Large intestine (tissue), 3 donors: ENCODE measurements around the gene KAT7. TPM values are rescaled to one million over a fixed set of nuclear protein-coding genes. Genes with fewer than 3 reads are reported as not detected.

Experiments
- DNase-seq, 2 donors: peaks; one replicate each; pipeline versions ENCODE4 v3.0.0 to v3.0.0-alpha.2; 2013
- H3K27ac ChIP-seq: one replicate; pipeline ENCODE4 v1.5.1; 2013; ENCODE audit warnings: low read length
- H3K27me3 ChIP-seq: 2 replicates; pipeline ENCODE4 v1.6.1; 2013; ENCODE audit warnings: low read length; ENCODE audit not compliant: control insufficient read depth, insufficient read depth
- H3K36me3 ChIP-seq: 2 replicates; pipeline ENCODE4 v1.6.1; 2013; ENCODE audit warnings: low read length; ENCODE audit not compliant: control insufficient read depth, insufficient read depth
- H3K4me1 ChIP-seq: one replicate; pipeline ENCODE4 v1.6.1; 2013; ENCODE audit warnings: low read length; ENCODE audit not compliant: control insufficient read depth, insufficient read depth
- H3K4me3 ChIP-seq: one replicate; pipeline ENCODE4 v1.5.1; 2013; ENCODE audit warnings: low read length
- H3K9me3 ChIP-seq: one replicate; pipeline ENCODE4 v1.6.1; 2013; ENCODE audit warnings: mild to moderate bottlenecking, low read depth, low read length, moderate library complexity; ENCODE audit not compliant: control insufficient read depth
- WGBS: methylation state at CpG from one replicate; pipeline ENCODE4 v1.1.5; 2013; ENCODE audit warnings: low lambda C conversion rate; ENCODE audit not compliant: insufficient coverage; 5-methylcytosine and 5-hydroxymethylcytosine counted together
- polyA plus RNA-seq: library from polyadenylated mRNA; unstranded; fragments of 120-200 nt; gene quantifications from one replicate; pipeline ENCODE4 v1.2.1, GENCODE V29; 2013

Gene KAT7
- polyA plus RNA-seq, 1 donor: 31.6 TPM

DNA sequence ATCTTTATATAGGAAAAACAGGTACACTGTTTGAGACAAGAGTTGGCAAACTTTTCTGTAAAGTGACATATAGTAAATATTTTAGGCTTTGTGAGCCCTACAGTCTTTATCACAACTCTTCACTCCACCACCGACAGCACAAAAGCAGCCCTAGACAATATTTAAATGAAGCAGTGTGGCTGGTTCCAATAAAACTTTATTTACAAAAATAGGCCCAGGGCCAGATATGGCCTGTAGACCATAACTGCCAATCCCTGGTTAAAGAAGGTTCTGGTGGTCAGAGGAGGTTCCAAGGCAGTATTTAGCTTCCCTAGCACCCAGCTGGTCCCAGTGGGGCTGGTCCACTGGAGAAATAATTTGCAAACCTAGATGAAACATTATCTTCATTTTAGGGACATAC, 28.2 kb upstream of the KAT7 start:
- Histone ChIP-seq H3K4me3 (no peak overlapping the region), H3K36me3 (no peaks in the 10 kb centered on the region), H3K9me3 (no peaks in the 10 kb centered on the region), H3K4me1 (peaks cover 10% of the 10 kb centered on the region), H3K27ac (no peak overlapping the region), H3K27me3 (no peaks in the 10 kb centered on the region)
- no peak for DNase-seq
- no CpG with 5 or more reads among the region's 1 CpG for WGBS

DNA sequence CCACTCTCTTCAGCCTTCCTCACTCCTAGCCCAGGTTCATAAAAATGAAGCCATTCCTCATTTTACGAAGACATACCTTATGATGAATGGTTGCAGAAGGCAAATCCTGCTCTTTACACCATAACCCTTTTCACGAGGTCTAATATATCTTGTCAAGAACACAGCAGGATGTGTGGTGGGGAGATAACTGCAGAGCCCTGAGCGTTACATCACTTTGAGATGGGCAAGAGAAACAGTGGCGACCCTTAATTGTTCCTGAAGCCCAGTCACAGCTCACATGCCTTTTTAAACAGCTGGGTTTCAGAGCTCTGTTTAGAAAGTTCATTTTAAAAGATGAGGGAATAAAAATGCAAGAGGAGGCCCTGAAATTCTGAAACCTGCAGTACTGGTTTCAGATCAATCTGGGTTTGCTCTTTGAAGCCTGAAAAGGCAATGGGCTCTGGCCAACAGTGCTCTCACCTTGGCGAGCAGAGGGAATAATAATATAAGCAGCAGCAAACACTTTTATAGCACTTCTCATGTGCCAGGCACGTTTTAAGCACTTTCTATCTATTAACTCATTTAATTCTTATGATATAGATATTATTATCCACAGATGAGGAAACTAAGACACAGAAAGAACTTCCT, 27.4 kb upstream of the KAT7 start:
- Histone ChIP-seq H3K27ac (no peak overlapping the region), H3K4me3 (no peak overlapping the region), H3K4me1 (peaks cover 10% of the 10 kb centered on the region), H3K9me3 (no peaks in the 10 kb centered on the region), H3K27me3 (no peaks in the 10 kb centered on the region), H3K36me3 (no peaks in the 10 kb centered on the region)
- DNase-seq: no peak
- no CpG with 5 or more reads among the region's 6 CpGs for WGBS

DNA sequence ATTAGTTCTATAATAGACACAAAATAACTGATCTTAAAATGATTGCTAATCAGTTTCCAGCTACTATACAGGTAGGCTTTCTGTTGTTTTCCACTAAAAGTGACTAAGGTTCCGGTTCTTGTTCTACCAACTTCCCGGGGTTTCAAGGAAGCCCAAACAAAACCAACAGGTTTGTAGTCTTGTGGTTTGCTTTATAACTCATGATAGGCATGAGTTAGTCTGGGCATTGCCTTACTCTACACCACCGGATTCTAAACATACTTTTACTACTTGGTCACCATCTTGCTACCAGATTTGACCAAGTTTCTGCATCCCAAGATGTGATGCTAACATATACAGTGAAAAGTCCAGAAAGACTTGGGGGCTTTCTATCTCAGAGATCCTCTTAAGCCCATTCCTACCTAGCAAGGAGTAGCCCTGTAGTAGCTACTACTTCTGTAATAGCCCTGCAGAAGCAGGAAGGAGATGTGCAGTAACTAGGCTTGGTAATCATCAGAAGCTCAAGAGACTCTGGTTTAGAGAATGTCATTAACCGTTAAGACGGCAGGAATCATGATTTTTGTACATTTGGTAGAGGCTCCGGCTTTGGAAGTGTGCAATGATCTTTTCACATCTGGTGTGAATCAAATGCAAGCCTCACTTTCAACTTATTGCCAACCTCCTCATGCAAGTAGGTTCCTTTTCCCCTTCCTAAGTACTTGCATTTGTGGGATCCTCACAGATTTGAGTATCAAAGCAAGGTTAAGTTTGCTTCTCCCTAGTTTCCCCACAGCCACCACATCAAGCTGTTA, 26.1 kb upstream of the KAT7 start:
- H3K36me3 ChIP-seq: no peaks in the 10 kb centered on the region
- H3K4me1 ChIP-seq: peaks cover 10% of the 10 kb centered on the region
- no peak for DNase-seq
- no peak overlapping the region for H3K27ac ChIP-seq
- H3K4me3 ChIP-seq: peak overlapping the region; percentile 77
- H3K27me3 ChIP-seq: peaks cover 5% of the 10 kb centered on the region
- H3K9me3 ChIP-seq: no peaks in the 10 kb centered on the region
- no CpG with 5 or more reads among the region's 6 CpGs for WGBS

DNA sequence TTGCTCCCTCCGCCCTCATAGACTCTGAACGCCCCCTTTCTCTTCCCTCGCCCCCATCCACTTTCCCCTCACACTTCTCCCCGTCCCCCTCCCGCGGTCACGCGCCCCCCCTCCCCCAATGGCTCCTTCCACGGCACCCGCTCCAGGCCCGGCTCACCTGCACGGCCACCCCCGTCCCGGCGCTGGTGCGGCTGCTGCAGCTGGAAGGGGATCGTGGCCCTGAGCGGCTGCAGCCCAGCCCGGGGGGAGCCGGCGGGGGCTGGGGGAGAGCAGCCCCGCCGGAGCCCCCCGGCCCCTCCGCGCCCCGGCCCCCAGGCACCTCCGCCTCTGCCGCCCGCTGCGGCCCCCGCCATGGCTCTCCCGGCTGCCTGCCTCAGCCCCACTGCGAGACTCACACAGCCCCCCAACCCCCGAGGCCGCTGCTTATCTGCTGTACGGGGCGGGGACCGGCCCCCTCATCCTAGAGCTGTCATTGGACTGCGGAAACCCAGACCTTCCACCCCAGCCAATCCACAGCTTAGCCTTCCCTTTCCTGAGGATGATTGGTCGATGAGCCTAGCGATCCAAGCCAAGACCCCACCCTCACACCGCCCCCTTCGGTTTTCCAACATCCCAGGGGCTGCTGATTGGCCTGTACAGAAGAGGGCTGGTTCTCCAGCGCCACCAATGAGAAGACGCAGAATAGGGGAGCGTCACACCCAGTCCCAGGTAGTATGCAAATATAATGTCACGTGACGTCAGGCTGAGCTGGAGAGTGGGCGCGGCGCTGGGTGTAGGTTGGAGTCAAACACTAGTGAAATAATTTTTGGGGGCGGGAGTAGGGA, 24.5 kb upstream of the KAT7 start, which contains the start of gene FAM117A:
TSS of gene FAM117A (minus strand) at position 397 of the 824 bp plus-strand sequence. CDS start at position 353, 44 bp downstream.
- Histone ChIP-seq H3K4me1 (peaks cover 10% of the 10 kb centered on the region), H3K4me3 (peak within 1 kb of the TSS; percentile 77), H3K27ac (no peak within 1 kb of the TSS), H3K27me3 (peaks cover 7% of the 10 kb centered on the region), H3K9me3 (no peaks in the 10 kb centered on the region), H3K36me3 (no peaks in the 10 kb centered on the region)
- peak; percentile 98 to 99 for DNase-seq
- WGBS: no CpG with 5 or more reads among the region's 53 CpGs

DNA sequence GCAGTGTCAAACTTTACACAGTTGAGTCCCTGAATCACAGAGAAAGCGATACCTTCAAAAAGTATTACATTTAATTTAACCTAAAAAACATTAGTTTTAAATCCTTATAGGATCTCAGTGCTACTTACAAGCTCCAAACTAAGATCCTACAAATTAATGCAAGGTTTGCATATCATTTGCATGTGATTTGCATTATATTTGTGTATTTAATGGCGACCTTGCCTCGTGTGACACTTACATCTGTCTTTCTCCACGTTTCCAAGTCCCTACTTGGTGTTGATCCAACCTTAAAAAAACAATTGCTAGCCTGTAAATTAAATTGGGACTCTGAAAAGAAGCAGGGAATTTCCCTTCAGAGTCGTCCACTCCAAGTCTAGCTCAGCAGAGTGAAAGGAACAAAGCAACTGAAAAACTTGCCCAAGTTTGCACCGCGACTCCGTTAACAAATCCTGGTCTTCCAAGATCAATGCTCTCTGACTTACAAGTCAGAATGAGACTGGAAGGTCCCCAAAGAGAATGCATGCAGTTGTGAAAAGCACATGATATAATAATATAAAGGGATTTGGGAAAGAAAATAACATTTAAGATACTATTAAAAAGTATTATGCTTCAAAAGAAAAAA, 23.8 kb upstream of the KAT7 start:
- no peak for DNase-seq

DNA sequence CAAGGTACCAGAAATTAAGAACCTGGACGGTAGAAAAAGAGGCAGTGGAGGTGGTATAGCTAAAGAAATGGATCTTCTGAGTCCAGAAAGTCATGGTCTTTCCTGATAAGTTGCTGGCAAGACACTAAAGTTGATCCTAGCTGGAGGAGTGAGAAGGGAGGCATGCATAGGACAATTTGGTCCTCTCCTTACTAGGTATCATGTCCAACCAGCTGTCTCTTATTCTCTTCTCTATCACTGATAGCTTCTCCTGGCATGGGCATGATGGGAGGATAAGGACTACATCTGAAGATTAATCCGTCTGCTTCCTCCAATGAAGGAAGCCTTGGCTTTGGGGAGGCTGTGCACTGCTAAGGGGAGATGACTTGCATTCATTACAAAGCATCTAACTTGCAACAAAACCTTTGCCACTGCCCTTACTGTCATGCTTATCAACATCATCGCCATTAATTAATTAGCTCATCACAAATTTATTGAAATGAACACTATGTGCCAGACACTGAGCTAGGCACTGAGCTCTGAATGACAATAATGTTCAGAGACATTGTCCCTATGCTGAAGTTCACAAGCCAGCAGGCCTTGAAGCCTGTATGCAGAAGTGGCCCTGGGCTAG, 21.5 kb upstream of the KAT7 start:
- Histone ChIP-seq H3K4me3 (no peak overlapping the region), H3K27ac (no peak overlapping the region), H3K4me1 (peaks cover 10% of the 10 kb centered on the region), H3K9me3 (no peaks in the 10 kb centered on the region), H3K27me3 (peaks cover 7% of the 10 kb centered on the region), H3K36me3 (no peaks in the 10 kb centered on the region)
- no CpG with 5 or more reads among the region's 3 CpGs for WGBS
- no peak for DNase-seq

More for the DNA sequence above, 23.8 kb upstream of the KAT7 start:
- Histone ChIP-seq H3K4me1 (peaks cover 10% of the 10 kb centered on the region), H3K27me3 (peaks cover 7% of the 10 kb centered on the region), H3K36me3 (no peaks in the 10 kb centered on the region), H3K27ac (no peak overlapping the region), H3K4me3 (peak overlapping the region; percentile 36), H3K9me3 (no peaks in the 10 kb centered on the region)
- WGBS: 6% methylated on average over 3 of the region's 8 CpGs

DNA sequence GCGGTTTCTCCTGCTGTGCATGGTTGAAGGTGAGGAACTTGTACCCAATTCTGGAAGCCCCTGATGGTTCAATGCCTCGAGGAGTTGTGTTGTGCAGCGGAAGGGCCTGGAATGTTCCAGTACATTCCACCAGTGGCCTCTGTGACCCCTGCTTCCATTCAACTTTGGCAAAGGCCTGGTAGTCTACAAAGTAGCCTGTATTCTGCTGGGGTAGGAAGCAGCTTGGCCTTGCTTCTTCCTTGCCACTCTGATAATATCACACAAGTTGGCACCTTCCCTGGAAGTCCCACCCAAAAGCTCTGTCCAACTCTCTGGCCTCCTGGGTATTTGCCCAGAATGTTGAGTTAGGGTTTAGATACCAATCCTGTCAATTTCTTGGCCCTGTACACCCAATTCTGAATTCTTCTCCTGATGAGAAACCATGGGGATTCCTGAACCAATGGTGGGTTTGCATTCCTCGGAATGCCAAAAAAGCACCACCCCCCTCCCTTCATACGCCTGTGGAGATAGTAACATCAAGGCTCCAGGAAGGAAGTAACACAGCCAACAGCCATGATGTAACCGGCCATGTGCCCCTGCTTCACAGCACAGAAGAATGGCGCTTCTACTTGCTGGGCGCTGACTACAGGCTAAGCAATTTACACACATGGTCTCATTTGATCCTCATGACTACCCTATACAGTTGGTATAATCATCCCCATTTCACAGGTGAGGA, 12.8 kb upstream of the KAT7 start:
- Histone ChIP-seq H3K4me1 (no peaks in the 10 kb centered on the region), H3K9me3 (no peaks in the 10 kb centered on the region), H3K27ac (no peak overlapping the region), H3K36me3 (no peaks in the 10 kb centered on the region), H3K27me3 (peaks cover 5% of the 10 kb centered on the region), H3K4me3 (no peak overlapping the region)
- no CpG with 5 or more reads among the region's 8 CpGs for WGBS
- no peak for DNase-seq

DNA sequence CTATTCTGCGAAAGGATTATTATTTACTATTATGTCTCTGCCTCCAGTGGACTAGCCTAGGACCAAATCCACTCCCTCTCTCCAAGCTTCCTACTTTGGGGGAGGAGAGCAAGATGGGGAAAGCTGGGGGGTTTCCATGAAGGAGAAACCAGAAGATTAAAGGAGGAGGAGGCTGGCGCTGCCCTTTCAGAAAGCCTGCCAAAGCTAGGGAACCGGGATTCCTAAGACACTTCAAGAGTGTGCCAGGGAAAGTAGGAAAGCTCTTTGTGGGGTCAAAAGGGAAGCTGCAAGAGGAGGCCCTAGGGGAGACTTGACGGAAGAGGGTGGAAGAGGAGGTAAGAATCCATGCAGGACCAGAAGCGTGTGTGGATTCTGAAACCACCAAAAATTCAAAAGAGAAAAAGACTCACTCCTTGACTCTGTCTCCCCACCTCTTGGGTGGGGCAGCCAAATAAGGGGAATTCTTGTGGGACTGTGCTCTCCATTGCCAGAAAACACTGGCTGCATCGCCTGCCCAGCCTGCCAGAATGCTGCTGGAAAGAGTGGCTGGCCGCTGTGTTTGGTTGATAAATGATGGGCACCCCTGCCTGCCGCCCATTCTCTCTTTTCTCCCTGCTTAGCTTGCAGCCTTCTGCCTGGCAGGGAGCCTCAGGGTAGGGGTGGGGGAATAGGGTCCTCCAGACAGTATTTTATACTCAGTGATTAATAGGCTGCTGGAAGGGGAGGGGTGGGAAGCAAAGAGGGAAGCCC, 11.8 kb upstream of the KAT7 start:
- H3K36me3 ChIP-seq: no peaks in the 10 kb centered on the region
- no CpG with 5 or more reads among the region's 8 CpGs for WGBS
- no peaks in the 10 kb centered on the region for H3K9me3 ChIP-seq
- no peak overlapping the region for H3K4me3 ChIP-seq
- DNase-seq: no peak
- peaks cover 5% of the 10 kb centered on the region for H3K27me3 ChIP-seq
- no peak overlapping the region for H3K27ac ChIP-seq
- H3K4me1 ChIP-seq: no peaks in the 10 kb centered on the region

DNA sequence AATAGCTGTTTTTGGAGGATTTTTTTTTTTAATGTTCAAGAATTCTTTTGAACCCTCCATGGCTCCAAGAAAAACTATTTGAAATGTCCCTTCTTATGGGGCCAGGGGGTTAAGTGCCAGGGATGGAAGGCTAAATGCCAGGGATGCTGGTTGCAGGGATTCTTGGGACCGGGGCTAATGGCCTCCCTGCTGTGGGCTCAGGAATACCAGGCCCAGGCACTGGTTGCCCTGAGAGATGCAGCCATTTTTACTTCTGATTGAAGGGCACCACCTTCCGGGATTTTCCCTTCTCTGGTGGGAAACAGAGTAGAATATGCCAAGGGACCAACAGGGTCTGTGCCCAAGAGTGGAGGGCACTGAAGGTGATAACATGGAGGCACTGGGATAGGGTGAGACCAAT, 10.9 kb upstream of the KAT7 start:
- no peak overlapping the region for H3K27ac ChIP-seq
- no peaks in the 10 kb centered on the region for H3K36me3 ChIP-seq
- H3K4me1 ChIP-seq: no peaks in the 10 kb centered on the region
- H3K4me3 ChIP-seq: no peak overlapping the region
- no peaks in the 10 kb centered on the region for H3K9me3 ChIP-seq
- no peak for DNase-seq
- WGBS: no CpG with 5 or more reads among the region's 2 CpGs
- peaks cover 5% of the 10 kb centered on the region for H3K27me3 ChIP-seq
